ENCODE measurements around the gene RBM12. TPM values are rescaled to one million over a fixed set of nuclear protein-coding genes. Genes with fewer than 3 reads are reported as not detected.

RBM12 gene
- total RNA-seq, 1 experiment from 2014 or later: 125 TPM

DNA sequence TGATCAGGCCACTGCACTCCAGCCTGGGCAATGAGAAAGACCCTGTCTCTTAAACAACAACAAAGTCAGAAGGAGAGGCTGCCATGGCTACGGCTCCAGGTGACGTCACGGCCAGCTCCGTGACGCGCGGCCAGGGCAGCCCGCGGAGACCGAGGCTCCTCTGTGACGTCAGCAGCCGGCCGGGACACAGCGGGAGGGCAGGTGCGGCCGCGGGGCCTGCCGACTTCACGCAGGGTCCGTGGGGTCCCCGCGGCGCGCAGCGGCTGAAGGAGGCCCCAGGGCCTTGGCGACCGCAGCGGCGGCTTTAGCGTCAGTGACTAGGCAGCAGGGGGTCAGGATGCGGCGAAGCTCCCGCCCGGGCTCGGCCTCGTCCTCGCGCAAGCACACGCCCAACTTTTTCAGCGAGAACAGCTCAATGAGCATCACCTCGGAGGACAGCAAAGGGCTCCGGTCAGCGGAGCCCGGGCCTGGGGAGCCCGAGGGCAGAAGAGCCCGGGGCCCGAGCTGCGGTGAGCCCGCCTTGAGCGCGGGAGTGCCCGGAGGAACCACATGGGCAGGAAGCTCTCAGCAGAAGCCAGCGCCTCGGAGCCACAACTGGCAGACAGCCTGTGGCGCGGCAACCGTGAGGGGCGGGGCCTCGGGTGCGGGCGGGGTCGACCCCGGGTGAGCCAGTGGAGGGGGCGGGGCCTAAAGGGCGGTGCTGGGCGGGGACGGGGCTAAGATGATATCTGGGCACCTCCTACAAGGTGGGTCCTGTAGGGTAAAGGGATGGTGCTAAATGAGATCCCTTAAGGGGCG, 48.8 kb downstream of the RBM12 start, which contains the start of gene SPAG4 (continued):
- TF ChIP-seq TCF7 (CRISPR knock-in tag; IDR thresholded peaks at IDR 0.05; ENCODE audit: low read depth): 0 out of 2 replicates have a peak, but pooled peaks have one; percentile 21
- no peak for TF ChIP-seq ZNF121 (CRISPR knock-in tag; IDR thresholded peaks at IDR 0.05)
- TF ChIP-seq, protein P1, sequence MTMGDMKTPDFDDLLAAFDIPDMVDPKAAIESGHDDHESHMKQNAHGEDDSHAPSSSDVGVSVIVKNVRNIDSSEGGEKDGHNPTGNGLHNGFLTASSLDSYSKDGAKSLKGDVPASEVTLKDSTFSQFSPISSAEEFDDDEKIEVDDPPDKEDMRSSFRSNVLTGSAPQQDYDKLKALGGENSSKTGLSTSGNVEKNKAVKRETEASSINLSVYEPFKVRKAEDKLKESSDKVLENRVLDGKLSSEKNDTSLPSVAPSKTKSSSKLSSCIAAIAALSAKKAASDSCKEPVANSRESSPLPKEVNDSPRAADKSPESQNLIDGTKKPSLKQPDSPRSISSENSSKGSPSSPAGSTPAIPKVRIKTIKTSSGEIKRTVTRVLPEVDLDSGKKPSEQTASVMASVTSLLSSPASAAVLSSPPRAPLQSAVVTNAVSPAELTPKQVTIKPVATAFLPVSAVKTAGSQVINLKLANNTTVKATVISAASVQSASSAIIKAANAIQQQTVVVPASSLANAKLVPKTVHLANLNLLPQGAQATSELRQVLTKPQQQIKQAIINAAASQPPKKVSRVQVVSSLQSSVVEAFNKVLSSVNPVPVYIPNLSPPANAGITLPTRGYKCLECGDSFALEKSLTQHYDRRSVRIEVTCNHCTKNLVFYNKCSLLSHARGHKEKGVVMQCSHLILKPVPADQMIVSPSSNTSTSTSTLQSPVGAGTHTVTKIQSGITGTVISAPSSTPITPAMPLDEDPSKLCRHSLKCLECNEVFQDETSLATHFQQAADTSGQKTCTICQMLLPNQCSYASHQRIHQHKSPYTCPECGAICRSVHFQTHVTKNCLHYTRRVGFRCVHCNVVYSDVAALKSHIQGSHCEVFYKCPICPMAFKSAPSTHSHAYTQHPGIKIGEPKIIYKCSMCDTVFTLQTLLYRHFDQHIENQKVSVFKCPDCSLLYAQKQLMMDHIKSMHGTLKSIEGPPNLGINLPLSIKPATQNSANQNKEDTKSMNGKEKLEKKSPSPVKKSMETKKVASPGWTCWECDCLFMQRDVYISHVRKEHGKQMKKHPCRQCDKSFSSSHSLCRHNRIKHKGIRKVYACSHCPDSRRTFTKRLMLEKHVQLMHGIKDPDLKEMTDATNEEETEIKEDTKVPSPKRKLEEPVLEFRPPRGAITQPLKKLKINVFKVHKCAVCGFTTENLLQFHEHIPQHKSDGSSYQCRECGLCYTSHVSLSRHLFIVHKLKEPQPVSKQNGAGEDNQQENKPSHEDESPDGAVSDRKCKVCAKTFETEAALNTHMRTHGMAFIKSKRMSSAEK (CRISPR knock-in tag; IDR thresholded peaks at IDR 0.05; ENCODE audit: borderline replicate concordance): no peak
- TF ChIP-seq GRHL2 (CRISPR knock-in tag; IDR thresholded peaks at IDR 0.05; ENCODE audit: insufficient replicate concordance, severe bottlenecking): no peak
- no peak for TF ChIP-seq SMAD4 (CRISPR knock-in tag; IDR thresholded peaks at IDR 0.05)
- TF ChIP-seq, protein P2, sequence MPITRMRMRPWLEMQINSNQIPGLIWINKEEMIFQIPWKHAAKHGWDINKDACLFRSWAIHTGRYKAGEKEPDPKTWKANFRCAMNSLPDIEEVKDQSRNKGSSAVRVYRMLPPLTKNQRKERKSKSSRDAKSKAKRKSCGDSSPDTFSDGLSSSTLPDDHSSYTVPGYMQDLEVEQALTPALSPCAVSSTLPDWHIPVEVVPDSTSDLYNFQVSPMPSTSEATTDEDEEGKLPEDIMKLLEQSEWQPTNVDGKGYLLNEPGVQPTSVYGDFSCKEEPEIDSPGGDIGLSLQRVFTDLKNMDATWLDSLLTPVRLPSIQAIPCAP (CRISPR knock-in tag; IDR thresholded peaks at IDR 0.05): no peak
- TF ChIP-seq, protein P3, sequence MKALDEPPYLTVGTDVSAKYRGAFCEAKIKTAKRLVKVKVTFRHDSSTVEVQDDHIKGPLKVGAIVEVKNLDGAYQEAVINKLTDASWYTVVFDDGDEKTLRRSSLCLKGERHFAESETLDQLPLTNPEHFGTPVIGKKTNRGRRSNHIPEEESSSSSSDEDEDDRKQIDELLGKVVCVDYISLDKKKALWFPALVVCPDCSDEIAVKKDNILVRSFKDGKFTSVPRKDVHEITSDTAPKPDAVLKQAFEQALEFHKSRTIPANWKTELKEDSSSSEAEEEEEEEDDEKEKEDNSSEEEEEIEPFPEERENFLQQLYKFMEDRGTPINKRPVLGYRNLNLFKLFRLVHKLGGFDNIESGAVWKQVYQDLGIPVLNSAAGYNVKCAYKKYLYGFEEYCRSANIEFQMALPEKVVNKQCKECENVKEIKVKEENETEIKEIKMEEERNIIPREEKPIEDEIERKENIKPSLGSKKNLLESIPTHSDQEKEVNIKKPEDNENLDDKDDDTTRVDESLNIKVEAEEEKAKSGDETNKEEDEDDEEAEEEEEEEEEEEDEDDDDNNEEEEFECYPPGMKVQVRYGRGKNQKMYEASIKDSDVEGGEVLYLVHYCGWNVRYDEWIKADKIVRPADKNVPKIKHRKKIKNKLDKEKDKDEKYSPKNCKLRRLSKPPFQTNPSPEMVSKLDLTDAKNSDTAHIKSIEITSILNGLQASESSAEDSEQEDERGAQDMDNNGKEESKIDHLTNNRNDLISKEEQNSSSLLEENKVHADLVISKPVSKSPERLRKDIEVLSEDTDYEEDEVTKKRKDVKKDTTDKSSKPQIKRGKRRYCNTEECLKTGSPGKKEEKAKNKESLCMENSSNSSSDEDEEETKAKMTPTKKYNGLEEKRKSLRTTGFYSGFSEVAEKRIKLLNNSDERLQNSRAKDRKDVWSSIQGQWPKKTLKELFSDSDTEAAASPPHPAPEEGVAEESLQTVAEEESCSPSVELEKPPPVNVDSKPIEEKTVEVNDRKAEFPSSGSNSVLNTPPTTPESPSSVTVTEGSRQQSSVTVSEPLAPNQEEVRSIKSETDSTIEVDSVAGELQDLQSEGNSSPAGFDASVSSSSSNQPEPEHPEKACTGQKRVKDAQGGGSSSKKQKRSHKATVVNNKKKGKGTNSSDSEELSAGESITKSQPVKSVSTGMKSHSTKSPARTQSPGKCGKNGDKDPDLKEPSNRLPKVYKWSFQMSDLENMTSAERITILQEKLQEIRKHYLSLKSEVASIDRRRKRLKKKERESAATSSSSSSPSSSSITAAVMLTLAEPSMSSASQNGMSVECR (CRISPR knock-in tag; IDR thresholded peaks at IDR 0.05; ENCODE audit: borderline replicate concordance): peak; percentile 84; the same call in 1 of the 2 replicates
- no peak for TF ChIP-seq NFATC4 (CRISPR knock-in tag; IDR thresholded peaks at IDR 0.05)
- TF ChIP-seq ZNF219 (CRISPR knock-in tag; IDR thresholded peaks at IDR 0.05; ENCODE audit: borderline replicate concordance): no peak; the same call in 1 of the 2 replicates
- TF ChIP-seq, protein P4, sequence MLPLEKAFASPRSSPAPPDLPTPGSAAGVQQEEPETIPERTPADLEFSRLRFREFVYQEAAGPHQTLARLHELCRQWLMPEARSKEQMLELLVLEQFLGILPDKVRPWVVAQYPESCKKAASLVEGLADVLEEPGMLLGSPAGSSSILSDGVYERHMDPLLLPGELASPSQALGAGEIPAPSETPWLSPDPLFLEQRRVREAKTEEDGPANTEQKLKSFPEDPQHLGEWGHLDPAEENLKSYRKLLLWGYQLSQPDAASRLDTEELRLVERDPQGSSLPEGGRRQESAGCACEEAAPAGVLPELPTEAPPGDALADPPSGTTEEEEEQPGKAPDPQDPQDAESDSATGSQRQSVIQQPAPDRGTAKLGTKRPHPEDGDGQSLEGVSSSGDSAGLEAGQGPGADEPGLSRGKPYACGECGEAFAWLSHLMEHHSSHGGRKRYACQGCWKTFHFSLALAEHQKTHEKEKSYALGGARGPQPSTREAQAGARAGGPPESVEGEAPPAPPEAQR (CRISPR knock-in tag; IDR thresholded peaks at IDR 0.05): no peak
- 0 out of 2 replicates have a peak, but pooled peaks have one; percentile 69 for TF ChIP-seq TEAD1 (CRISPR knock-in tag; IDR thresholded peaks at IDR 0.05)
- TF ChIP-seq, protein P5, sequence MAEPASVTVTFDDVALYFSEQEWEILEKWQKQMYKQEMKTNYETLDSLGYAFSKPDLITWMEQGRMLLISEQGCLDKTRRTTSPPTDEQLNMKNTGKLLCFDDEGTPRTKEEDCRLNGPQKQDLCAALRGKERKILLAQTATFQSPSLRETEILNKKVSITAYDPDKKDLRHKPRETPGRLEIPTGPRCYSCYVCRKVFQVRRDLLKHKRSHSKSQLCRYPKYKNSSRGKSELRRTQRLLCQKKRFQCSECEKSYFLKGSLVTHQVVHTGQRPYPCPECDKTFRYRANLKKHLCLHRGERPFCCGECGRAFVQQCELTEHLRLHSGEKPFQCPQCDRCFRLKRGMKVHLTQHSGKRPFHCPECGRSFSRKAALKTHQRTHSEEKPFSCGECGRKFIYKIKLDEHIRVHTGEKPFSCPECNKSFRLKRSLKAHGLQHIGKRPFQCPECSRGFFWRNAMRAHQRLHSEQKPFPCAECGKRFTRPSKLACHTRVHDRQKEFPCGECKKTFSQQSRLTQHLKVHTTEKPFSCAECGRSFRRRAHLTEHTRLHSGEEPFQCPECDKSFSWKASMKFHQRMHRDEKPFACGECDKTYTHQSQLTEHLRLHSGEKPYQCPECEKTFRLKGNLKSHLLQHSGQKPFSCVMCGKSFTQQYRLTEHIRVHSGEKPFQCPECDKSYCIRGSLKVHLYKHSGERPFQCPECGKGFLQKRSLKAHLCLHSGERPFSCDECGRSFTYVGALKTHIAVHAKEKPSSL (CRISPR knock-in tag; conservative IDR thresholded peaks at IDR 0.05): no peak
- no peak for TF ChIP-seq OVOL2 (CRISPR knock-in tag; IDR thresholded peaks at IDR 0.05; ENCODE audit: borderline replicate concordance)
- TF ChIP-seq, protein P6, sequence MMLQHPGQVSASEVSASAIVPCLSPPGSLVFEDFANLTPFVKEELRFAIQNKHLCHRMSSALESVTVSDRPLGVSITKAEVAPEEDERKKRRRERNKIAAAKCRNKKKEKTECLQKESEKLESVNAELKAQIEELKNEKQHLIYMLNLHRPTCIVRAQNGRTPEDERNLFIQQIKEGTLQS (CRISPR knock-in tag; conservative IDR thresholded peaks at IDR 0.05): no peak
- TF ChIP-seq, protein P7, sequence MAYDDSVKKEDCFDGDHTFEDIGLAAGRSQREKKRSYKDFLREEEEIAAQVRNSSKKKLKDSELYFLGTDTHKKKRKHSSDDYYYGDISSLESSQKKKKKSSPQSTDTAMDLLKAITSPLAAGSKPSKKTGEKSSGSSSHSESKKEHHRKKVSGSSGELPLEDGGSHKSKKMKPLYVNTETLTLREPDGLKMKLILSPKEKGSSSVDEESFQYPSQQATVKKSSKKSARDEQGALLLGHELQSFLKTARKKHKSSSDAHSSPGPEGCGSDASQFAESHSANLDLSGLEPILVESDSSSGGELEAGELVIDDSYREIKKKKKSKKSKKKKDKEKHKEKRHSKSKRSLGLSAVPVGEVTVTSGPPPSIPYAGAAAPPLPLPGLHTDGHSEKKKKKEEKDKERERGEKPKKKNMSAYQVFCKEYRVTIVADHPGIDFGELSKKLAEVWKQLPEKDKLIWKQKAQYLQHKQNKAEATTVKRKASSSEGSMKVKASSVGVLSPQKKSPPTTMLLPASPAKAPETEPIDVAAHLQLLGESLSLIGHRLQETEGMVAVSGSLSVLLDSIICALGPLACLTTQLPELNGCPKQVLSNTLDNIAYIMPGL (CRISPR knock-in tag; IDR thresholded peaks at IDR 0.05): no peak
- TF ChIP-seq HMGA2 (CRISPR knock-in tag; IDR thresholded peaks at IDR 0.05): no peak
- TF ChIP-seq, protein P8, sequence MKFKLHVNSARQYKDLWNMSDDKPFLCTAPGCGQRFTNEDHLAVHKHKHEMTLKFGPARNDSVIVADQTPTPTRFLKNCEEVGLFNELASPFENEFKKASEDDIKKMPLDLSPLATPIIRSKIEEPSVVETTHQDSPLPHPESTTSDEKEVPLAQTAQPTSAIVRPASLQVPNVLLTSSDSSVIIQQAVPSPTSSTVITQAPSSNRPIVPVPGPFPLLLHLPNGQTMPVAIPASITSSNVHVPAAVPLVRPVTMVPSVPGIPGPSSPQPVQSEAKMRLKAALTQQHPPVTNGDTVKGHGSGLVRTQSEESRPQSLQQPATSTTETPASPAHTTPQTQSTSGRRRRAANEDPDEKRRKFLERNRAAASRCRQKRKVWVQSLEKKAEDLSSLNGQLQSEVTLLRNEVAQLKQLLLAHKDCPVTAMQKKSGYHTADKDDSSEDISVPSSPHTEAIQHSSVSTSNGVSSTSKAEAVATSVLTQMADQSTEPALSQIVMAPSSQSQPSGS (CRISPR knock-in tag; IDR thresholded peaks at IDR 0.05; ENCODE audit: borderline replicate concordance, low read depth): 0 out of 2 replicates have a peak, but pooled peaks have one; percentile 22
- no peak for TF ChIP-seq NR2C2 (CRISPR knock-in tag; IDR thresholded peaks at IDR 0.05)
- peak; percentile 81 for TF ChIP-seq GABPB1 (CRISPR knock-in tag; IDR thresholded peaks at IDR 0.05)
